ENCODE results near the gene C17orf75. TPM values are rescaled to one million over a fixed set of nuclear protein-coding genes. Genes with fewer than 3 reads are reported as not detected.
"Not testable (repeated sequence)": the region's sequence is repeated elsewhere in the genome, so short reads cannot be mapped to it uniquely, and the experiment has no call there.

Gene C17orf75
- total RNA-seq, 2 donors from 2014 or later, result 12.5 to 13.4 TPM

DNA sequence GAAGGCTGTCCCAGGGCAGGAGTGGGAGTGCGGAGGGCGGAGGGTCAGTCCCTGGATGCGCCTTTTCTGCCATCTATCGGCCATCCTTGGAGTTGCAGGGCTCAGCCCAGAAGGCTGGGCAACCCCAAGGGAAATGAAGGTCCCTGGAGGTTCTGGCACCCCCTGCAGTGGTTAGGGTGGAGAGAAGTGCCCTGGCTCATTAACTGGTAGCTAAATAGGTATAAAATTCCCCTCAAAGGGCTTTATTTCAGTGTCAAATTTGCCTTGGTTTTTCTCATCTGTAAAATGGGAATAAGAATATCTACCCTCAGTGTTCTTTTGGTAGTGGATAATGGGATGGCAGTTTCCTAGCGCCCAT, 22.4 kb downstream of the C17orf75 start:
- peak; percentile 79 for DNase-seq
- Histone ChIP-seq H3K9me3 (no peaks in the 10 kb centered on the region), H3K36me3 (no peaks in the 10 kb centered on the region), H3K4me1 (no peaks in the 10 kb centered on the region), H3K27me3 (no peaks in the 10 kb centered on the region), H3K27ac (no peak overlapping the region), H3K9ac (ENCODE audit: low read depth in 2 of 2, low read length in 2 of 2) (no peak overlapping the region), H3K4me3 (peak overlapping the region; percentile 12)
- TF ChIP-seq, protein P1, sequence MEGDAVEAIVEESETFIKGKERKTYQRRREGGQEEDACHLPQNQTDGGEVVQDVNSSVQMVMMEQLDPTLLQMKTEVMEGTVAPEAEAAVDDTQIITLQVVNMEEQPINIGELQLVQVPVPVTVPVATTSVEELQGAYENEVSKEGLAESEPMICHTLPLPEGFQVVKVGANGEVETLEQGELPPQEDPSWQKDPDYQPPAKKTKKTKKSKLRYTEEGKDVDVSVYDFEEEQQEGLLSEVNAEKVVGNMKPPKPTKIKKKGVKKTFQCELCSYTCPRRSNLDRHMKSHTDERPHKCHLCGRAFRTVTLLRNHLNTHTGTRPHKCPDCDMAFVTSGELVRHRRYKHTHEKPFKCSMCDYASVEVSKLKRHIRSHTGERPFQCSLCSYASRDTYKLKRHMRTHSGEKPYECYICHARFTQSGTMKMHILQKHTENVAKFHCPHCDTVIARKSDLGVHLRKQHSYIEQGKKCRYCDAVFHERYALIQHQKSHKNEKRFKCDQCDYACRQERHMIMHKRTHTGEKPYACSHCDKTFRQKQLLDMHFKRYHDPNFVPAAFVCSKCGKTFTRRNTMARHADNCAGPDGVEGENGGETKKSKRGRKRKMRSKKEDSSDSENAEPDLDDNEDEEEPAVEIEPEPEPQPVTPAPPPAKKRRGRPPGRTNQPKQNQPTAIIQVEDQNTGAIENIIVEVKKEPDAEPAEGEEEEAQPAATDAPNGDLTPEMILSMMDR (IDR thresholded peaks at IDR 0.05), result peak; percentile 96
- intact Hi-C loops (cut with DNase I), result loop anchor here (1.0 kb wide), 1 partner anchor 66 kb away; no protein-coding TSS in a partner anchor

DNA sequence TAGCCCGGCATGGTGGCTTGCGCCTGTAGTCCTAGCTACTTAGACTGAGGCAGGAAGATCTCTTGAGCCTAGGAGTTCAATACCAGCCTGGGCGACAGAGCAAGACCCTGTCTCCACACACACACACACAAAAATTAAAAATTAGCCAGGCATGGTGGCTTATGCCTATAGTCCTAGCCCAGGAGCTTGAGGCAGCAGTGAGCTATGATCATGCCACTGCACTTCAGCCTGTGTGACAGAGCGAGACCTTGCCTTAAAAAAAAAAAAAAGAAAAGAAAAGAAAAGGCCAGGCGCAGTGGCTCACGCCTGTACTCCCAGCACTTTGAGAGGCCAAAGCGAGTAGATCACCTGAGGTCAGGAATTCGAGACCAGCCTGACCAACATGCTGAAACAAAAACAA, 23.9 kb downstream of the C17orf75 start:
- no peak for DNase-seq
- intact Hi-C loops (cut with DNase I), result no loop called here
- Histone ChIP-seq H3K27ac (no peak overlapping the region), H3K4me3 (no peak overlapping the region), H3K9ac (ENCODE audit: low read depth in 2 of 2, low read length in 2 of 2) (no peak overlapping the region), H3K9me3 (no peaks in the 10 kb centered on the region), H3K36me3 (no peaks in the 10 kb centered on the region), H3K4me1 (no peaks in the 10 kb centered on the region), H3K27me3 (no peaks in the 10 kb centered on the region)
- TF ChIP-seq, protein P1 (IDR thresholded peaks at IDR 0.05), result no peak

DNA sequence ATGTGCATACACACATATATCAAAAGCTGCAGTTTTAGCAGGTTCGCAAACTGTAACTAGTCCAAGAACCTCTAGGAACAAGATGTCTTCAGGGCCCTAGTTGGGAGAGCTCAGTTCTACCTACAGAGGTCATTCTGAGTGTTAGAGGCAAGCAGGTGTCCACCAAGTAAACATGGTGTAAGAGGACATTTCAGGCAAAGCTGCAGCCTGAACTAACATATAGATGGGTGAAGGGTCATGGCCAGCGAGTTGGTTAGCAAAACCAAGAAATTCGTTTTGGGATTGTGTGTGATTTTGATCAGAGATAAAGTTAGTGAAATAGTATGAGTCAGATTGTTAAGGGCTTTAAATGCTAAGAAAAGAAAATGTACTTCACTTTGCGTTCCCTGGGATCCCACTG, 24.6 kb downstream of the C17orf75 start:
- TF ChIP-seq, protein P1 (IDR thresholded peaks at IDR 0.05), result no peak
- no peak for DNase-seq
- Histone ChIP-seq H3K27ac (no peak overlapping the region), H3K27me3 (no peaks in the 10 kb centered on the region), H3K4me3 (no peak overlapping the region), H3K9ac (ENCODE audit: low read depth in 2 of 2, low read length in 2 of 2) (no peak overlapping the region), H3K36me3 (no peaks in the 10 kb centered on the region), H3K4me1 (no peaks in the 10 kb centered on the region), H3K9me3 (no peaks in the 10 kb centered on the region)
- intact Hi-C loops (cut with DNase I), result no loop called here

DNA sequence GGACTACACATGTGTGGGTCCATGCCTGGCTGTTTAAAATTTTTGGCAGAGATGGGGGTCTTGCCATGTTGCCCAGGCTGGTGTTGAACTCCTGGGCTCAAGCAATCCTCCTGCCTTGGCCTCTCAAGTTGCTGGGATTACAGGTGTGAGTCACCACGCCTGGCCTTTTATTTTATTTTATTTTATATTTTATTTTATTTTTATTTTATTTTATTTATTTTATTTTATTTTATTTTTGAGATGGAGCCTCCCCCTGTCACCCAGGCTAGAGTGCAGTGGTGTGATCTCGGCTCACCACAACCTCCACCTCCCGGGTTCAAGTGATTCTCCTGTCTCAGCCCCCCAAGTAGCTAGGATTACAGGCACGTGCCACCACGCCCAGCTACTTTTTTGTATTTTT, 25.3 kb downstream of the C17orf75 start:
- DNase-seq; H3K4me3 ChIP-seq; H3K27me3 ChIP-seq; H3K36me3 ChIP-seq; intact Hi-C loops (cut with DNase I); H3K9ac ChIP-seq (ENCODE audit: low read depth in 2 of 2, low read length in 2 of 2); H3K9me3 ChIP-seq; H3K4me1 ChIP-seq; H3K27ac ChIP-seq: not testable (repeated sequence)

DNA sequence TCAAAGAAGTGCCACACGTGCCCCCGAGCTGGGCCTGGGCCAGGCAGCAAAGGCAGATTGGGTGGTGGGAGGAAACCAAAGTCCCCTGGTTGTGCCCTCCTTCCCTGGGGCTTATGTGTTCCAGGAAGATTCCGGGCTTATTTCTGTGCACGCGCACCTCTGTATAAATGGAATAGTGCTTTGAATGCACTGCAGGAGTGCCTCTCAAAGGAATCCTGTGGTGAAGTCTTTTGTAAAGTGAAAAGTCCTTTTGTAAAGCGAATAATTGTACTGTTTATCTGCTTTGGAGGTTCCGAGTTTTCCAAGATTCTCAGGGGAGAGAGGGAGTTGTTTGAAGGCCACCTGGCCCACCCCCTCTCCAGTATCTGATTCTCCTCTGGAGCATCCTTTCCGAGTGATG, 26.8 kb downstream of the C17orf75 start:
- intact Hi-C loops (cut with DNase I), result no loop called here
- Histone ChIP-seq H3K9ac (ENCODE audit: low read depth in 2 of 2, low read length in 2 of 2) (no peak overlapping the region), H3K4me3 (no peak overlapping the region), H3K9me3 (no peaks in the 10 kb centered on the region), H3K36me3 (no peaks in the 10 kb centered on the region), H3K4me1 (no peaks in the 10 kb centered on the region), H3K27me3 (no peaks in the 10 kb centered on the region), H3K27ac (no peak overlapping the region)
- no peak for DNase-seq
- TF ChIP-seq, protein P1 (IDR thresholded peaks at IDR 0.05), result no peak

DNA sequence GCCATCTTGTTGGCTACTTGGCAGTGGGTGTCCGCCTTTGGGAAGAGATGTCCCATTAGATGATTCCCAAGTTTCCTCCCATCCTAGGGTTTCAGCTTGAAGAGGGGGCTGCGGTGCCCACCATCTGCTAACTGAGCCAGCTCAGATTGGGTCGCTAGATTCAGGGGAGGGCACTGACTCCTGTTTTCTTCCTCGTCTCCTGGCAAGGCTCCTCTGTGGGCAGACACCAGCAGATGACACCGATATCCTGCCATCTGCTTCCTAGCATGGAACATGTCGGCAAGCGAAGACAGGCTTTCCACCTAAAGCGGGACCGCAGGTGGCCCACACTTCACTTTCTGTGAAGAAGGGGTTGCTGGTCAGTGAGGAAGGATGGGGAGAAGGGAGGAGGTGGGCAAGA, 27.3 kb downstream of the C17orf75 start:
- H3K4me3 ChIP-seq, result no peak overlapping the region
- H3K4me1 ChIP-seq, result no peaks in the 10 kb centered on the region
- H3K9ac ChIP-seq (ENCODE audit: low read depth in 2 of 2, low read length in 2 of 2), result no peak overlapping the region
- H3K27me3 ChIP-seq, result no peaks in the 10 kb centered on the region
- H3K9me3 ChIP-seq, result no peaks in the 10 kb centered on the region
- no peak for DNase-seq
- H3K27ac ChIP-seq, result no peak overlapping the region
- no peaks in the 10 kb centered on the region for H3K36me3 ChIP-seq
- intact Hi-C loops (cut with DNase I), result no loop called here
- TF ChIP-seq, protein P1 (IDR thresholded peaks at IDR 0.05), result no peak

All from colonic mucosa (tissue), 4 donors.